ENCODE data around the gene TST.

GRCh38 chr22:37043209-37043827 lies 24.1 kb upstream of the TST start:
- TF ChIP-seq, protein P1, sequence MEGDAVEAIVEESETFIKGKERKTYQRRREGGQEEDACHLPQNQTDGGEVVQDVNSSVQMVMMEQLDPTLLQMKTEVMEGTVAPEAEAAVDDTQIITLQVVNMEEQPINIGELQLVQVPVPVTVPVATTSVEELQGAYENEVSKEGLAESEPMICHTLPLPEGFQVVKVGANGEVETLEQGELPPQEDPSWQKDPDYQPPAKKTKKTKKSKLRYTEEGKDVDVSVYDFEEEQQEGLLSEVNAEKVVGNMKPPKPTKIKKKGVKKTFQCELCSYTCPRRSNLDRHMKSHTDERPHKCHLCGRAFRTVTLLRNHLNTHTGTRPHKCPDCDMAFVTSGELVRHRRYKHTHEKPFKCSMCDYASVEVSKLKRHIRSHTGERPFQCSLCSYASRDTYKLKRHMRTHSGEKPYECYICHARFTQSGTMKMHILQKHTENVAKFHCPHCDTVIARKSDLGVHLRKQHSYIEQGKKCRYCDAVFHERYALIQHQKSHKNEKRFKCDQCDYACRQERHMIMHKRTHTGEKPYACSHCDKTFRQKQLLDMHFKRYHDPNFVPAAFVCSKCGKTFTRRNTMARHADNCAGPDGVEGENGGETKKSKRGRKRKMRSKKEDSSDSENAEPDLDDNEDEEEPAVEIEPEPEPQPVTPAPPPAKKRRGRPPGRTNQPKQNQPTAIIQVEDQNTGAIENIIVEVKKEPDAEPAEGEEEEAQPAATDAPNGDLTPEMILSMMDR (IDR thresholded peaks at IDR 0.05; ENCODE audit: extremely low read depth in 1 of 2, insufficient read depth in 1 of 2, low read depth in 1 of 2, low read length in 2 of 2): no peak
- no peak for TF ChIP-seq POLR2A (IDR thresholded peaks at IDR 0.05; ENCODE audit: low read depth, low read length)
- TF ChIP-seq POLR2AphosphoS5 (IDR thresholded peaks at IDR 0.05; ENCODE audit: insufficient read depth, low read depth, low read length): no peak
- no peak for TF ChIP-seq EZH2 (IDR thresholded peaks at IDR 0.05; ENCODE audit: borderline replicate concordance, low read depth, low read length, severe bottlenecking)
- no peak for TF ChIP-seq JUN (IDR thresholded peaks at IDR 0.05; ENCODE audit: borderline replicate concordance, insufficient read depth, insufficient read length, low read depth)
- no peak for TF ChIP-seq MAX (IDR thresholded peaks at IDR 0.05; ENCODE audit: insufficient read depth, insufficient read length)
- no peak for TF ChIP-seq MYC (IDR thresholded peaks at IDR 0.05; ENCODE audit: low read depth, low read length)
- TF ChIP-seq FOS (IDR thresholded peaks at IDR 0.05; ENCODE audit: borderline replicate concordance, insufficient read depth, low read length): no peak
- TF ChIP-seq GATA2 (IDR thresholded peaks at IDR 0.05; ENCODE audit: insufficient read depth, insufficient read length, low read depth, low read length): no peak
